SH-SY5Y (cell line): ENCODE data around the gene DLG1.

ENCODE experiments used
- GATA2 ChIP-seq: IDR thresholded peaks from 2 replicates; pipeline ENCODE4 v1.6.1; 2011; ENCODE audit warnings: mild to moderate bottlenecking, low read depth, low read length
- GATA3 ChIP-seq: IDR thresholded peaks from 2 replicates; pipeline ENCODE4 v1.6.1; 2011; ENCODE audit warnings: low read depth, mild to moderate bottlenecking, low read length, moderate library complexity

The DLG1 gene

DNA sequence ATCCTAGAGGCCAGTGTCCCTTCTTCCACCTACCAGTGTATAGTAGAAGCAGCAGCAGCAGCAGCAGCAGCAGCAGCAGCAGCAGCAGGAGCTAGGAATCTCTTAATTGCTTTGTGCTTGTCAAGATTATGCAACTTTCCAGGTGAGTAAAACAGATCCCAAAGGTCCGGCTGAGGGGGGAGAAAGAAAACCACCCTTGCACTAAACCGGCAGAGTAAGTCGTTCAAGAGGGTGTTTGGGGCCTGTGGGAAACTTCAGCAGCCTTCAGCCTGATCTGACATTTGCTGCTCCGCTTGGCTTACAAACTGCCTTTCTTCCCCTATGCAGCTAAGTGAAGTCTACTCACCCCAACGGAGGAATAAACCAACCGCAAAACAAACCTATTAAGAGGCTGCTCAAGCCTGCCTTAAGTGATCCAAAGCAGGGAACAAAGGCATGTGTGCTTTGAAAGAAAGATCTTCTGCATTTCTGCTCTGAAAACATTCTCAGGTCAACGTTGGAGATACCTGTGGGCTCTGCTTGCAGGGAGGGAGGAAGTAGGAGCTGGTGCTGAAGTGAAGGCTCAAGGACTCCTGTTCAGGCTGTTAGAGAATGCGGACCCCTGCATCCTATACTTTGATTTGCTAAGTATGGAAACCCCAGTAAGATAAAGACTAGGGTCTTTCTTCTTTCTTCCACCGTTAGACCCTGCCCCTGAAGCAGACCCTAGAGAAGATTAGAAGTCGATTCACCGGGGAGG, 35.7 kb upstream of the DLG1 start:
- TF ChIP-seq GATA2 (no peak), GATA3 (no peak)

GRCh38 chr3:197331131-197331530, 32.7 kb upstream of the DLG1 start:
- no peak for TF ChIP-seq GATA3
- no peak for TF ChIP-seq GATA2

GRCh38 chr3:197329382-197329781, 31.0 kb upstream of the DLG1 start:
- no peak for TF ChIP-seq GATA2
- no peak for TF ChIP-seq GATA3

DNA sequence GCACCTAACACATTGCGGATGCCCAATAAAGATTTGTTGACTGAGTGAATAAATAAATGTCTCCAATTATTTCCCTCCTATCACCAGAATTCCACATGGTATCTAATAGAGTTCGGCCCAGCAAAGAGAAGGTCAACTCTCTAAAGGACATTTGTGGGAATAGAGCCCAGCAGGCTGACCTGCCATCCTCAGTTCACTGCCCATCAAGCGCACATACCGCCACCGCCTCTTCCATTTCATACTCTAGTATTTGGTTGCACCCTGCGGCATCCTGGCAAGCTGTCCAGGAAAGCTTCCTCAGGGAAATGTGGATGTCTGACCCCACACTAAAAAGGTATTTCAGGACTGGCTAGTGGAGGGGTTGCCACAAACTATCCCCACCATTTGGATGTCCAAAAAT, 29.8 kb upstream of the DLG1 start:
- TF ChIP-seq GATA2 (no peak), GATA3 (no peak)

- TF ChIP-seq GATA2 (no peak), GATA3 (no peak)
Observed at GRCh38 chr3:197327701-197328100, 29.3 kb upstream of the DLG1 start.

DNA sequence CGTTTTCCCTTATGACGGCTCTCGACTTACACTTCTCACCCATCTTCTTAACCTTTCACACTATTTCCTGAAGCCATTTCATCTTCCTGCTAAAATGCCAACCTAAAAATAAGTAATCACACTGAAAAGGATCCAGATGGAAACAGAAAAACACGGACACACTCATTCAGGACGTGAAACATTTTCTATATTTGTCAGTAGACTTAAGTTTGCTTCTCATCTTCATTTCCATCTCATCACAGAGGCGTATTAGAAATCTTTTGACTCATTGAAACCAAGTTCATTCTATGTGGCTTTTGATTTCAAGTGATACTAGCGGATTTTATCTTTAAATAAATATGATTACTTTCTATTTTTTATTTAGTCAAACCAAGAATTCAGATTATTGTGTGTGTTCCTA, 27.4 kb upstream of the DLG1 start:
- TF ChIP-seq GATA2 = no peak
- no peak for TF ChIP-seq GATA3

- TF ChIP-seq GATA3 (no peak), GATA2 (no peak)
Observed at GRCh38 chr3:197322149-197322548, 23.7 kb upstream of the DLG1 start.

DNA sequence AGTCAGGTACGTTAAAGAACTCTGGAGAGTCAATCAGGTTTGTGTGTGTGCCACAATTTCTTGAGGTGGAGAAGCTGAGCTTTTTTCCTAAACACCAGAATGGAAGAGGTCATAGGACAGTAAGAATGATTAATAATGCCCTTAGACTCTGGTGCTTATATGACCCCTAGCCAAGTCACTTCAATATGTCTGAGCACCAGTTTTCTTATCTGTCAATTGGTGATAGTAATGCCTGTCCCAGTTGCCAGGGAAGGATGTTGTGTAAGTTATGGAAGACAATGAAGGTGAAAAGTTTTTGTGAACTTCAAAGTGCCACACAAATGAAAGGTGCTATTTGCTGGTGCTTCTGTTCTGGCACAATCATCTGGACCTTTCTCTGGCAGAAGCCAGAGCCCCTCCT, 22.2 kb upstream of the DLG1 start:
- TF ChIP-seq GATA2 = no peak
- TF ChIP-seq GATA3 = no peak

GRCh38 chr3:197317250-197317963, 19.0 kb upstream of the DLG1 start:
- TF ChIP-seq GATA3 = no peak
- no peak for TF ChIP-seq GATA2

GRCh38 chr3:197312431-197312830, 14.0 kb upstream of the DLG1 start:
- no peak for TF ChIP-seq GATA3
- TF ChIP-seq GATA2 = no peak

DNA sequence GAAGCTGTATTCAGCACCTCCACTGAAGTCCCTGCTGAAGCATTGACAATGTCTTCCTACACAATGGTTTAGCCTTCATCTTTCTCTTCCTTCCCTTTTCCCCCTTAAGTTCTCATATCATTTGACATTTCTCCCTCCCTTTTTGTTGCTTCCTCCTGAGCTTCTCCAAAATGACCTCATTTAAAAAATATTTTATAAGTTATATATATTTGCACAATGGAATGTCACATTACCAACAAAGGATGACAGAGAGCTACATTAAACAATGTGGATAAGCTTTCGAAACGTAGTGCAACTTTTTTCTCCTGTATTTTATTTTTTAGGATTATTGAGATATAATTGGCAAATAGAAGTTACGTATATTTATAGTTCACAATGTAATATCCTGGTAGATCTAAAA, 13.2 kb upstream of the DLG1 start:
- TF ChIP-seq GATA3 (no peak), GATA2 (no peak)

DNA sequence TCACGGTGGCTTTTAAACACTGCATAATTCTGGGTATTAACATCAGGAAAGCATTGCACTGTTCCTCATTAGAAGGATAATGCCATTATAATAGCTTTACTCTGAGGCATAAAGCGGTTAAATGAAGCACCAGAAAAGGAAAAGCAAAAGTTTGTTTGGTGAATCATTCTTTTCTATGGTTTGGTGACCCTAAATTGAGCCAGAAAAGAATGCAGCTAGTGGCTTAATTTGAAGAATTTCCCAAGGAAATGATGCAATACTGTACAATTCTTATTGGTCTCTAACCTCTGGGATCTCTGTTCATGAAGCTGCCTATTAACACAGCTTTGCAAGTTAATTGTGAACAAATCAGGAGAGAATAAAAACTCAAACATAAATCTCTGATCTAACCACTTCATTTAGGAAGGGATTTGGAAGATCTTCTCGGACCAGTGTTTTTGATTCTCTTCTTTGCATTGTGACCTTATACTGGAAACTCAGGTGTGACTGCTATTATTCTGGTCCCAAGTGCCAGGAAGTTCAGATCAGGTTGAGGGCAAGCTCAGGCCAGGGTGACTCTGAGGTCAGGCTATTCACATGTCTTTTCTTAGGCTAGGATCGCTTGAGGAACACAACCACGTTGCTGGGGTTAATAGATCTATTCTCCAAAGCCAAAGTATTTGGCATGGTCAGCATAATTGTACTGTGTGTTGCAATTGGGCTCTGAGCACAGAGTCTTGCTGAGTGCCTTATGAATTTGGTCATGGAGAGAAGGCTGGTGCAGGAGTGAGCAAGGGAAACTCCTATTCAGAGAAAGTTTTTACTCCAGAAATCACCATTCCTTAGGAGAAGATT, 11.3 kb upstream of the DLG1 start:
- TF ChIP-seq GATA3 (no peak), GATA2 (no peak)

DNA sequence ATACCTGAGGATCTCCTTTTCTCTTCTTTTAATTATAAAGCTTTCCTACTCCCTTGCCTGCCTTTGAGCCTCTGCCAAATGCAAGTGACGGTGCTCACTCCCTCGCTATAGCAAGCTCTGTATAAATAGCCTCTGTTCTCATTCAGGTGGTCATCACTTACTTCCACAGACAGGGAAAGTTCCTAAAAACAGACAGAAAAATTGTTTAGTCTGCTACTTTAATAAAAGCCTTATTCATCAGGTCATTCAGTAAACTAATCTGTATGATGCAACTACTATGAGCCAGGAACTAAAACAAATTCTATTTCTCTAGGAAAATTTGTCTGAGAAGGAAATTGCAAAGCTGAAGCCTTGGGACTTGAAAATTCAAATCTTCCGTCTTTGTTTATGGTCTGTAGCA, 10.2 kb upstream of the DLG1 start:
- TF ChIP-seq GATA3 (no peak), GATA2 (no peak)

DNA sequence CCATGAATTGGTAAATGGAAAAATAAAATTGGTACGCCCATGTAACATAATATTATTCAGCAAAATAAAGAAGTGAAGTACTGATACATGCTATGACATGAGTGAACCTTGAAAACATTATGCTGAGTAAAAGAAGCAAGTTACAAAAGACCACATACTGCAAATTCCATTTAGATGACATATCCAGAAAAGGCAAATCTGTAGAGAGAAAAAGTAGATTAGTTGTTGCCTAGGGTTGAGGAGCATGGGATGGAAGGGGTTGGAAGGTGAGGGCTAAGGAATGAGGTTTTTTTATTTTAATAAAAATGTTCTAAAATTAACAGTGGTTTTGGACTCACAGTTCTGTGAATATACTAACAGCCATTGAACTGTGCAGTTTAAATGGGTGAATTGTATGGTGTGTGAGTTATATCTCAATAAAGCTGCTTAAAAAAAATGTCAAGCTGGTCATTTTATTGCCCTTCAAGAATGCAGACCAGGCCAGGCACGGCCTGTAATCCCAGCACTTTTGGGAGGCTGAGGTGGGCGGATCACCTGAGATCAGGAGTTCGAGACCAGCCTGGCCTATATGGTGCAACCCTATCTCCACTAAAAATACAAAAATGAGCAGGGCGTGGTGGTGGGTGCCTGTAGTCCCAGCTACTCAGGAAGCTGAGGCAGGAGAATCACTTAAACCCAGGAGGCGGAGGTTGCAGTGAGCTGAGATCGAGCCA, 8.1 kb upstream of the DLG1 start:
- TF ChIP-seq GATA3 (no peak), GATA2 (no peak)
